ENCODE data around the gene NFIB.

- TF ChIP-seq CTCF (conservative IDR thresholded peaks at IDR 0.05 in 1 of 2, IDR thresholded peaks at IDR 0.05 in 1 of 2; ENCODE audit: low read depth in 1 of 2, low read length in 2 of 2) (no peak), EZH2 (IDR thresholded peaks at IDR 0.05; ENCODE audit: low read length, missing control alignments) (no peak)
Measured at GRCh38 chr9:14308853-14309145, 5.1 kb downstream of the NFIB start.
